ENCODE measurements around the gene IFNA10. TPM values are rescaled to one million over a fixed set of nuclear protein-coding genes. Genes with fewer than 3 reads are reported as not detected.
"Not testable (repeated sequence)": the region's sequence is repeated elsewhere in the genome, so short reads cannot be mapped to it uniquely, and the experiment has no call there.

The IFNA10 gene
- total and polyA plus RNA-seq, 2 experiments from 2014 or later, result not detected

- no peaks in the 10 kb centered on the region for H3K27me3 ChIP-seq
- H2AFZ ChIP-seq, result no peak overlapping the region
- TF ChIP-seq, protein P1, sequence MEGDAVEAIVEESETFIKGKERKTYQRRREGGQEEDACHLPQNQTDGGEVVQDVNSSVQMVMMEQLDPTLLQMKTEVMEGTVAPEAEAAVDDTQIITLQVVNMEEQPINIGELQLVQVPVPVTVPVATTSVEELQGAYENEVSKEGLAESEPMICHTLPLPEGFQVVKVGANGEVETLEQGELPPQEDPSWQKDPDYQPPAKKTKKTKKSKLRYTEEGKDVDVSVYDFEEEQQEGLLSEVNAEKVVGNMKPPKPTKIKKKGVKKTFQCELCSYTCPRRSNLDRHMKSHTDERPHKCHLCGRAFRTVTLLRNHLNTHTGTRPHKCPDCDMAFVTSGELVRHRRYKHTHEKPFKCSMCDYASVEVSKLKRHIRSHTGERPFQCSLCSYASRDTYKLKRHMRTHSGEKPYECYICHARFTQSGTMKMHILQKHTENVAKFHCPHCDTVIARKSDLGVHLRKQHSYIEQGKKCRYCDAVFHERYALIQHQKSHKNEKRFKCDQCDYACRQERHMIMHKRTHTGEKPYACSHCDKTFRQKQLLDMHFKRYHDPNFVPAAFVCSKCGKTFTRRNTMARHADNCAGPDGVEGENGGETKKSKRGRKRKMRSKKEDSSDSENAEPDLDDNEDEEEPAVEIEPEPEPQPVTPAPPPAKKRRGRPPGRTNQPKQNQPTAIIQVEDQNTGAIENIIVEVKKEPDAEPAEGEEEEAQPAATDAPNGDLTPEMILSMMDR (IDR thresholded peaks at IDR 0.05; ENCODE audit: poor library complexity), result no peak
- no peak for TF ChIP-seq EZH2phosphoT487 (IDR thresholded peaks at IDR 0.05; ENCODE audit: low read depth, severe bottlenecking, unreplicated experiment)
- TF ChIP-seq EZH2 (IDR thresholded peaks at IDR 0.05; ENCODE audit: borderline replicate concordance), result no peak
- peaks cover 5% of the 10 kb centered on the region for H3K36me3 ChIP-seq (replicated peaks; ENCODE audit: insufficient read depth, low read depth)
- H3K9me2 ChIP-seq (replicated peaks; ENCODE audit: insufficient read depth), result no peaks in the 10 kb centered on the region
- H3K4me1 ChIP-seq (ENCODE audit: insufficient read depth), result no peaks in the 10 kb centered on the region
- H3K9me3 ChIP-seq (ENCODE audit: low read depth), result no peaks in the 10 kb centered on the region
- no peak for DNase-seq (ENCODE audit: low spot score)
- no peak overlapping the region for H3K27ac ChIP-seq
- 76% methylated on average over 1 of the region's 1 CpG for WGBS (ENCODE audit: low lambda C conversion rate, missing lambda C conversion rate)
- H3K79me2 ChIP-seq, result no peaks in the 10 kb centered on the region
- no peak overlapping the region for H3K4me2 ChIP-seq
- H4K20me1 ChIP-seq (ENCODE audit: insufficient read depth, poor library complexity, severe bottlenecking), result no peaks in the 10 kb centered on the region
- H3K4me3 ChIP-seq, result no peak overlapping the region
Observed at GRCh38 chr9:21171351-21171750, 35.6 kb downstream of the IFNA10 start.

GRCh38 chr9:21166560-21166959 is 40.4 kb downstream of the IFNA10 start, which contains the start of gene IFNA21:
Gene IFNA21, minus strand, starts transcription at chr9:21166660. Its CDS starts 48 bp downstream, at chr9:21166612.
- H2AFZ ChIP-seq; H3K9me3 ChIP-seq (ENCODE audit: low read depth); H3K4me3 ChIP-seq; H3K36me3 ChIP-seq (replicated peaks; ENCODE audit: insufficient read depth, low read depth); H3K79me2 ChIP-seq; H3K4me1 ChIP-seq (ENCODE audit: insufficient read depth); H4K20me1 ChIP-seq (ENCODE audit: insufficient read depth, poor library complexity, severe bottlenecking); H3K27me3 ChIP-seq; H3K27ac ChIP-seq; H3K9me2 ChIP-seq (replicated peaks; ENCODE audit: insufficient read depth); DNase-seq (ENCODE audit: low spot score); H3K4me2 ChIP-seq: not testable (repeated sequence)
- WGBS (ENCODE audit: low lambda C conversion rate, missing lambda C conversion rate), result 85% methylated on average over 2 of the region's 2 CpGs

- Histone ChIP-seq H3K4me1 (ENCODE audit: insufficient read depth) (no peaks in the 10 kb centered on the region), H3K4me3 (no peak overlapping the region), H3K27me3 (no peaks in the 10 kb centered on the region), H3K4me2 (no peak overlapping the region), H3K36me3 (replicated peaks; ENCODE audit: insufficient read depth, low read depth) (peaks cover 3% of the 10 kb centered on the region), H3K9me3 (ENCODE audit: low read depth) (no peaks in the 10 kb centered on the region), H3K9me2 (replicated peaks; ENCODE audit: insufficient read depth) (no peaks in the 10 kb centered on the region), H3K79me2 (no peaks in the 10 kb centered on the region), H3K27ac (no peak overlapping the region), H2AFZ (no peak overlapping the region), H4K20me1 (ENCODE audit: insufficient read depth, poor library complexity, severe bottlenecking) (no peaks in the 10 kb centered on the region)
- TF ChIP-seq EZH2 (IDR thresholded peaks at IDR 0.05; ENCODE audit: borderline replicate concordance), result no peak
- no peak for TF ChIP-seq EZH2phosphoT487 (IDR thresholded peaks at IDR 0.05; ENCODE audit: low read depth, severe bottlenecking, unreplicated experiment)
- TF ChIP-seq, protein P1 (IDR thresholded peaks at IDR 0.05; ENCODE audit: poor library complexity), result no peak
- no peak for DNase-seq (ENCODE audit: low spot score)
- 91% methylated on average over 1 of the region's 1 CpG for WGBS (ENCODE audit: low lambda C conversion rate, missing lambda C conversion rate)
Observed at GRCh38 chr9:21165516-21165915, 41.4 kb downstream of the IFNA10 start.

- TF ChIP-seq, protein P1 (IDR thresholded peaks at IDR 0.05; ENCODE audit: poor library complexity), result no peak
- TF ChIP-seq EZH2phosphoT487 (IDR thresholded peaks at IDR 0.05; ENCODE audit: low read depth, severe bottlenecking, unreplicated experiment) (no peak), EZH2 (IDR thresholded peaks at IDR 0.05; ENCODE audit: borderline replicate concordance) (no peak)
- WGBS (ENCODE audit: low lambda C conversion rate, missing lambda C conversion rate), result 29% methylated on average over 1 of the region's 1 CpG
- Histone ChIP-seq H3K4me2 (no peak overlapping the region), H3K79me2 (no peaks in the 10 kb centered on the region), H2AFZ (no peak overlapping the region), H3K36me3 (replicated peaks; ENCODE audit: insufficient read depth, low read depth) (no peaks in the 10 kb centered on the region), H3K9me2 (replicated peaks; ENCODE audit: insufficient read depth) (no peaks in the 10 kb centered on the region), H3K4me3 (no peak overlapping the region), H3K4me1 (ENCODE audit: insufficient read depth) (no peaks in the 10 kb centered on the region), H3K27ac (no peak overlapping the region), H4K20me1 (ENCODE audit: insufficient read depth, poor library complexity, severe bottlenecking) (no peaks in the 10 kb centered on the region), H3K27me3 (no peaks in the 10 kb centered on the region), H3K9me3 (ENCODE audit: low read depth) (no peaks in the 10 kb centered on the region)
- no peak for DNase-seq (ENCODE audit: low spot score)
Observed at GRCh38 chr9:21160178-21160577, 46.8 kb downstream of the IFNA10 start.

Small RNAs within 50 kb of the gene (small RNA-seq; reads per million reads assigned to genes)
- not detected for gene RF00019

Other genes starting within 250 kb of the IFNA10 start
- 1.2 and 1.3 TPM in 2 replicates for gene HACD4, start 175.5 kb downstream of the IFNA10 start, total RNA-seq
- 1.3 TPM in 2 replicates for gene HACD4, start 175.5 kb downstream of the IFNA10 start, polyA plus RNA-seq
- not detected in 2 replicates for gene IFNB1, start 129.2 kb downstream of the IFNA10 start, total RNA-seq
- gene IFNB1, start 129.2 kb downstream of the IFNA10 start, polyA plus RNA-seq, result not detected in 2 replicates
- not detected in 2 replicates for gene IFNW1, start 65.3 kb downstream of the IFNA10 start, total RNA-seq
- gene IFNW1, start 65.3 kb downstream of the IFNA10 start, polyA plus RNA-seq, result not detected in 2 replicates
- gene IFNA21, start 40.5 kb downstream of the IFNA10 start, total RNA-seq, result not detected in 2 replicates
- not detected in 2 replicates for gene IFNA21, start 40.5 kb downstream of the IFNA10 start, polyA plus RNA-seq
- gene IFNA4, start 19.6 kb downstream of the IFNA10 start, total RNA-seq, result not detected in 2 replicates
- gene IFNA4, start 19.6 kb downstream of the IFNA10 start, polyA plus RNA-seq, result not detected in 2 replicates
- gene IFNA7, start 4.9 kb downstream of the IFNA10 start, total RNA-seq, result not detected in 2 replicates
- not detected in 2 replicates for gene IFNA7, start 4.9 kb downstream of the IFNA10 start, polyA plus RNA-seq
- gene IFNA16, start 10.2 kb upstream of the IFNA10 start, total RNA-seq, result not detected in 2 replicates
- not detected in 2 replicates for gene IFNA16, start 10.2 kb upstream of the IFNA10 start, polyA plus RNA-seq
- gene IFNA17, start 21.1 kb upstream of the IFNA10 start, total RNA-seq, result not detected in 2 replicates
- not detected in 2 replicates for gene IFNA17, start 21.1 kb upstream of the IFNA10 start, polyA plus RNA-seq
- not detected in 2 replicates for gene IFNA14, start 32.9 kb upstream of the IFNA10 start, total RNA-seq
- gene IFNA14, start 32.9 kb upstream of the IFNA10 start, polyA plus RNA-seq, result not detected in 2 replicates
- gene IFNA5, start 98.2 kb upstream of the IFNA10 start, total RNA-seq, result not detected in 2 replicates
- gene IFNA5, start 98.2 kb upstream of the IFNA10 start, polyA plus RNA-seq, result not detected in 2 replicates
- gene KLHL9, start 128.3 kb upstream of the IFNA10 start, total RNA-seq, result 41.6 and 43.1 TPM in 2 replicates
- 17.5 and 18.6 TPM in 2 replicates for gene KLHL9, start 128.3 kb upstream of the IFNA10 start, polyA plus RNA-seq
- gene IFNA6, start 143.7 kb upstream of the IFNA10 start, total RNA-seq, result not detected in 2 replicates
- gene IFNA6, start 143.7 kb upstream of the IFNA10 start, polyA plus RNA-seq, result not detected in 2 replicates
- gene IFNA13, start 160.9 kb upstream of the IFNA10 start, total RNA-seq, result not detected in 2 replicates
- gene IFNA13, start 160.9 kb upstream of the IFNA10 start, polyA plus RNA-seq, result not detected in 2 replicates
- gene IFNA2, start 178.3 kb upstream of the IFNA10 start, total RNA-seq, result not detected in 2 replicates
- gene IFNA2, start 178.3 kb upstream of the IFNA10 start, polyA plus RNA-seq, result not detected in 2 replicates
- not detected in 2 replicates for gene IFNA8, start 202.0 kb upstream of the IFNA10 start, total RNA-seq
- not detected in 2 replicates for gene IFNA8, start 202.0 kb upstream of the IFNA10 start, polyA plus RNA-seq
- gene IFNA1, start 233.3 kb upstream of the IFNA10 start, total RNA-seq, result not detected in 2 replicates
- gene IFNA1, start 233.3 kb upstream of the IFNA10 start, polyA plus RNA-seq, result not detected in 2 replicates